GM18498 (cell line): ENCODE data around the gene CPO.

Experiments used
- ATAC-seq: cut with Tn5 transposase; IDR thresholded peaks from one replicate; pipeline ENCODE4 v1.9.1; 2021; ENCODE audit warnings: mild to moderate bottlenecking, moderate library complexity; ENCODE audit not compliant: unreplicated experiment

CPO gene

DNA sequence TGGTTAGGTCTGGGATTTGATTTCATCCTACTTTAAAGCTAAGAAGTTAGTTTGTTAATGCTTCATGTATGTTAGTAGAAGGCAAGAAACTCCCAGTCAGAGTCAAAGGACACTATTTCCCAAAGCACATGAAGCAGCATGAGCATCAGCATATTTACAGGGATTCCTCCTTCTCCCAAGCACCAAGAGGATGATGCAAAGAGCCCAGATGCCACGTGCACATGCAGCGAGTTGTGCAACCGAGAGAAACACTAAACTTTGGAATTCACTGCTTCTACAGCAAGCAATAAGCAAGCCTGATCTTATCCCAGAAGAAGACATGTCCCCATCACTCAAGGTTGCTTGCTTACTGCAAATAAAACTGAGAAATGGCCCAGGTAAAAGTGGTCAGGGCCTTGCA lies 32.5 kb downstream of the CPO start:
- no peak for ATAC-seq

DNA sequence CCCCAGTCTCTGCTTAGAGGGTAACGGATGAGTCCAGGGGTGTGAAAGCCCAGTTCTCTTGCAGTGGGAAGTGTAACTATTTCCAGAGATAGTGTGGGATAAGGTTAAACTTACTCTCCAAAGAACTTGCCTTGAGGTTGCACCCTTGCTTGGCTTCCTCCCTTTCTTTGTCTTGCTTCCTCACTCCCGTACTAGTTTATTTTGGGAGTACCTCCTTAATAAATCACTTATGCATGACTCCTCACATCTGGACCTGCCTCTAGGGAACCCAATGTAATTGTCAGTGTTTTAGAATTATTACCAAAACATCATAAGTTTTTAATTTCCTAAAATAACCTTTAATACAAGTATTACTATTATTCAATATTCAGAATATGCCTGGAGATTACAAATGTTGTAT lies 35.2 kb downstream of the CPO start:
- ATAC-seq: no peak

DNA sequence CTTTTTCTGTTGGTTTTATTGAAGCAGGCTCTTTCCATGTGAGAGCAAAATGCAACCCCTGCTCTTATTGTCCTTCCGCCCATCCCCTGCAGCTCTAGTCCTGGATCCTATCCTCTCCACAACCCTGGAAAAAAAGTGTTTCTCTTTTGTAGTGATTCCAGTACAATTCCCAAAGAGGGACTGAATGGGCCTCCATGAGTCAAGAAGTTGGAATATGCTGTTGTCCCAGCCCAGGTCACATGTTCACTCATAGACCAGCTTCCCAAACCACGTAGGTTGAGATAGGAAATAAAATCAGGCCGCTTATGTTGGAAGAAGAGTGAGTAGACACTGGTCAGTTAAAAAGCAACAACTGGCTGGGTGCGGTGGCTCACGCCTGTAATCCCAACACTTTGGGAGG lies 39.4 kb downstream of the CPO start:
- no peak for ATAC-seq

DNA sequence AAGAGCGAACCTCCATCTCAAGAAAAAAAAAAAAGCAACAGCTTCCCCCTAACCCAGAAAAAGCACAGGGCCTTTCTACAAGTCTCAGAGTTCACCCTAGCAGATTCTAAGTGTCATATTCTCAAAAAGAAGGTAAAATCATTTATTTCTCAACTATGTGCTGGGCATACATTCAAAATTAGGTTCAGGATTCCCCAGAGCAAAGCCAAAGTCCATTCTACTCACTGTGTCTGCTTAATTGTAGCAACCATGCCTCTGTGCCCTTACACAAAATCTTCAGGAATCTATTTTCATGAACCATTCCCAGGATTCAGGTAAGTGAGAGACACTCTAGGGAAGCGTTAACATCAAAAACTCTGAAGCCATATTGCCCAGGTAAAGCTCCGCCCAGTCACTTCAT lies 40.0 kb downstream of the CPO start:
- ATAC-seq: no peak

DNA sequence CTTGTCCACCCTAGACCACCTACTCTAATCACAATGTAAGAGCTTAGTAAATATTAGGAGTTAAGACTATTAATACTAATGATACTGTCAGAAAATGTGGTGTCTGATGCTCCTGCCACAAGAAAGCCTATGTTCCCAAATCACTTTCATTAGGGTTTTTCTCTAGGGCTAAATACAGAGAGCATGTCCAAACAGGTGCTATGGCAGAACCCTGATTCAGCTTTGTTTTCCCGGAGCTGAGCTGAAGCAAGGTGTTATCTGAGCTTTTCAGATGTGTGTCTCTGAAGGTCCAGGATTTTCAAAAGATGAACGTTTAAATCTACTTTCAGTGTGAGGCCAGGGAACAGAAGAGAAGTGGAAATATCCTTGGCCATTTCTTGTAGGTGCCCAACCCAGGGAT lies 40.6 kb downstream of the CPO start:
- no peak for ATAC-seq

DNA sequence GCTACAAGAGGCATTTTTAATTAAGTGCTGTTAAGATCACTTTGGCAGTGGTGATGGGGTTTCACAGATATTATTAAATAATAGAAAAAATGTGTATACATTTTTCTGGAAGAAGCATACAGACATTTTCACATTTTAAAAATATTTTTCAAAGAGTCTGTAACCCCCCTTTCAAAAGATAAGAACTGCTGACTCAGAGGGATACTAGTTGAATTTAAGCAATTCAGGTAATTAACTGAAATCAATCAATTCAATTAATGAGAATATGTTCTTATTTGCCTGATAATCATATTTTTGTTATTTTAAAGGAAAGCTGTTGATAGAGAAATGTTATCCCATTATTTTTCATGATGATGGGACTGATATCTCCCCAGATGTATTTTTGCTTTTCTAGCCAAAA lies 41.1 kb downstream of the CPO start:
- ATAC-seq: no peak

DNA sequence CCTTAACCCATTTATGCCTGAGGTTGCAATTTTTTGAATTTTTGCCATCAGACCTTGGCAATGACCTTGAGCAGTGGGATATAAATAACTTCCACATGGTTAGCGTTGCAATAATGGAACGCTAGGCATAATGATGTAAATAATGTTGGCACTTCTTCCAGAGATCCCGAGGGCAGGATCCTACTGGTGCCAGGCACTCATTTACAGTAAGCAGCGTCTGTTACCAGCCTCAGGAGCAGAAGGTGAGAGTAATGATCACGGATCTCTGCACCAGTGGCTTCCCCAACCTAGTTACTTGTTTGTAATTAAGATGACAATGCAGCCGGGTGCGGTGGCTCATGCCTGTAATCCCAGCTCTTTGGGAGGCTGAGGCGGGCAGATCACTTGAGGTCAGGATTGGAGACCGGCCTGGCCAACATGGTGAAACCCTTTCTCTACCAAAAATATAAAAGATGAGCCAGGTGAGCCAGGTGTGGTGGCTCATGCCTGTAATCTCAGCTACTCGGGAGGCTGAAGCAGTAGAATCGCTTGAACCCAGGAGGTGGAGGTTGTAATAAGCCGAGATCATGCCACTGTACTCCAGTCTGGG lies 41.9 kb downstream of the CPO start:
- ATAC-seq: no peak

DNA sequence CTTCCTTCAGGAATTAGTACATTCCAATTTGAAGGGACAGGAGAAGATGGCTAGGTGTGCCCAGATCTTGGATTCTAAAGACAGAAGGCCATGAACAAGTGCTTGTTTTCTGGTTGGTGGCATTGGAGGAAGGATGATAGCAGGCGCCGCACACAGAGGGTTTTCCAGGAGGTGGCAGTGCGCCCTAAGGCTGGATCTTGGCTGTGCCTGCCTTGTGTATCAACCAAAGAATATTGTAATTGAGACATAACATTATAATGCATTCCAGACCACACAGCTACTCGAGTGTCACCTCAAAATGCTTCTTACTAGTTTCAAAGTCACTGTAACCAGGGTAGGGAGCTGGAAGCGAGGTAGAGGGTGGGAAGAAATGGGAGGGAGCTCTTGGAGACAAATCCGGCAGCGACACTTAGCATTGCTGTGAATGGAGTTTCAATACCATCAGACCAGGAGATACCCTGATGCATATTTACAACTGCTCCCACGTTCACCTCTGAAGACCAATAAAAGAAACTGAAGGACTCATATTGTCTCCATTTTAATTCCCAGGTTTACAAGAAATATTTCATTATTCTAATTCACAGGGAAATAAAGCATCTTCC lies 42.5 kb downstream of the CPO start:
- no peak for ATAC-seq

DNA sequence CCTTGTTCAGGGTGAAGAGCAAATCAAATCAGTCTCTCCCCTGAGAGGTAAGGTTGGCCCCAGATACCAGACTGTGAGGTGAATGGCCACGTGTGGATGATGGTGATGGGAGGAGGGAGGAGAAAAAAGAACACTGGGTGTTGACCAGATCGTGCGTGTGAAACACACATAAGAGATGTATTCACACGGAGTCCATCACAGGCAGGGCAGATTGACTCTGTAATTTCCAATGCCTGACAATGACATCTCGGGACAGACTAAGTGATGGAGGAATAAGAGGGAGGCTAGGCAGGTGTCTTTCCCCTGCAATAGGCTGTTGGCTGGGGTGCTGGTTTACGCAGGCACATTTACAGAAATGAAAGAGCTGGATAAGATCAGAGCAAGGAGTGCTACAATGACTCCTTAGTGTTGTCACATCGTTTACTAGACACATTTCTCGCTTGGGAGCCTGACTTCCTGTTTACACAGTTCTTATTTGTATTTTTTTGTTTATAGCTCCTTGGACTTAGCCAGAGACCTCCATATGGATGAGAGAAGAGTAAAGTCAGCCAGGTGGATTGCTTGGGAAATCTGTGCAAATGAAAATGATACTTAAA lies 43.1 kb downstream of the CPO start:
- no peak for ATAC-seq

DNA sequence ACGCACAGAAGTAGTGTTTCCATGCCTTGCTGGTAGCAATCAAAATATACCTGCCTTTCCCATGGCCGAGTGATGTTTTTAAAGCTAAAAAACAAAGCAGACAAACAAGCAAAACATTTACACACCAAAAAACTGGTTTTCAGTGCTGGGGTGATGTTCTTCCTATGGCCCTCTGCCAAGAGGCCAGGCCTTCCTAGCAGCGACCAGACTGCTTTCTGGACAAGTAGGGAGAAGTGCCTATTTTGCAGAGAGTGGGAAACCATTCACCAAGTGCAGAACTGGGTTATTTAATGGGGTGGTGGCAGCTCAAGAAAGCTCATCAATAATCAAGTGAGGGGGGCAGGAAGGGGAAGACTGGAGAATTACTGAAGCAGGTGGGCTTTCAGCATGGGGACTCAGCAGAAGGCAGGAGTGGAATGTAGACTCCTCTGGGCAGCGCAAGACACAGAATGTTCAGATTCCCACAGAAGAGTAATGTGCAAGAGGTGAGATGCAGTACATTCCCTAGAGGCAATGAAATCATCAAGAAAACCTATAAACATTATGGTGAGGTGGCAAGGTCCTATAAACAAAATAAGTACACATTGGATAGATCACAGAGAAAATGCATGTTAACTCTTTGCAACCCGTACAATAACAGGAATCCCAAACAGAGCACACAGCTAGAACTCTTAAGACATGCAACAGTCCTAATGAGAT lies 44.0 kb downstream of the CPO start:
- ATAC-seq: no peak

DNA sequence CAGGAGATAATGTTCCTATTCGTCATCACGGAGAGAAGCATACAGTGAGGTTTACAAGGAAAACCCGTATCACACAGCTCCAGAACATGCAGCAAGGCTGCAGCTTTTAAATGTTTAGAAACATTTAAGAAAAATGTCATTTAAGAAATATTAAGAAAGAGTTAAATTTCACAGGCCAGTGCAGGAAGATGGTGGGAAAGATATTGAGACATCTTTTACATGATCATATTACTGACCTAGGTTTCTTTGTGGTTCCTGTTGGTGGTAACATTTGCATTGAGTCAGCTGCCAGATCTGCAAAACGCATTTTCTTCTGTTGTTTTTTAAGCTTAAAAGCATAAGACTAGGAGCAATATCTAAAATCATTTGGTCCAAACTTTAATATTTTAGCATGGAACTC lies 44.9 kb downstream of the CPO start:
- ATAC-seq: no peak

DNA sequence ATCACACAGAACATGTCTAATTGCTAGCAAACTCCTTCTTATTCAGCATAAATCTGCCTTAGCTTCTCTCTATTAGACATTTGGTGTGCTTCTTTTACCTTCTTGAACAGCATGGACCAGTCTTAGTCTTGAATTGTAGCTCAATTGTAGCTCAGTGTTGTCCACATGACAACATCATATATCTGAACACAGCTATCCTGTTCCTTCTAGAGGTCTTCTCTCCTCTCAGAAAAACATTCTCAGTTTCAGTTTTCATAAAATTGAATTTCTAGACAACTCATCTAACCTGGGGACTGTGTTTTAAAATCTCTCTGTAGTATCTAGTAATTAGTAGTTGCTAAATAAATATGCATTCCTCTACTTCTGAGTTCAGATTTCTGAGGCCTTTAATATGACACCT lies 47.6 kb downstream of the CPO start:
- no peak for ATAC-seq

DNA sequence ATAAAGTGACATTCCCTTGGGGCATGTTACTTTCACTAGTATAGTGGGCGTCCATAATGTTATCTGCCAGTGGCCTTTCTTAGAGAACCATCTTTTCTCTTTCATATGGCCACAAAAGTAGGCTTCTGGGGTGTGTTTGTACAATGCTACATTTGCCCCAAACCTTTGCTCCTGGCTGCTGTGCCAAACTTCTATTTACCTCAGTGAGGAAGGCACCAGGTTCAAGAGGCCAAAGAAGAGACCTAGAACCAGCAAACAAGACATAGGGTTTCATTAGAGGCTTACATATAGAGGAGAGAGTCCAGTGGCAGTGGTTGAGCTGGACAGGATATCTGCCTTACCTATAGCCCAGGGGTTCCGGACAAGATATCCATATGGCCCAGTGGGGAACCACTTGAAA lies 48.5 kb downstream of the CPO start:
- no peak for ATAC-seq

DNA sequence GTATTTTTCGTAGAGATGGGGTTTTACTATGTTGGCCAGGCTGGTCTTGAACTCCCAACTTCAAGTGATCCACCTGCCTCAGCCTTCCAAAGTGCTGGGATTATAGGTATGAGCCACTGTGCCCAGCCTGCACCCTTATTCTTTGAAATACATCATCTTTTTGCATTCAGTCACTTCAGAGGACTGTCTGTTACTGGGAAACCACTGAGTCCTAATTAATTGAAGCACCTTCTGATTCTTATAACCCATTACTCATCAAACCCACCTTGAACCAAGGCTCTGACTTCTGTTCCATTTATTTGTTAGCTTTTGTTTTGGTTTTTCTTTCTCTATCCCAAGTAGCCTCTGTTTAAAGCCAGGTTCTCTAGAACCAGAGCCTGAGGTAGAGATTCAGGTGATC lies 49.6 kb downstream of the CPO start:
- no peak for ATAC-seq

DNA sequence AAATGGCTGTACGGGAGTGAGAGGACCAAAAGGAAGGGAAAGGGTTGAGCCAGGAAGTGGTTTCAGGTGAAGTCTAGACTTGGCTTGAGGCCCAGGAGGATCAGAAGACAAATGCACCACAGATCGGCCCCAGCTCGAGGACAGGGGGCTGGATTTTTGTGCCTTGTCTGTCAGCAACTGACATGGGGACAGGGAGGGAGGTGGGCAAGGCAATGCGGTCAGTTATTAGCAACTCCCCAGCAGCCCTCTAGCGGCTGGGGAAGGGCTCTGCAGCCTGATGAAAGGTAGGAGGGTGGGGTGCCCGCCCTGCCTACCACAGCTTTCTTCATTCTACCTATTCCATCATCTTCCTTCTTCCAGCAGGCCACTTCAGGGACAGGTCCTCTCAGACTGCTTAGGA lies 50.0 kb downstream of the CPO start:
- ATAC-seq: peak; percentile 86

DNA sequence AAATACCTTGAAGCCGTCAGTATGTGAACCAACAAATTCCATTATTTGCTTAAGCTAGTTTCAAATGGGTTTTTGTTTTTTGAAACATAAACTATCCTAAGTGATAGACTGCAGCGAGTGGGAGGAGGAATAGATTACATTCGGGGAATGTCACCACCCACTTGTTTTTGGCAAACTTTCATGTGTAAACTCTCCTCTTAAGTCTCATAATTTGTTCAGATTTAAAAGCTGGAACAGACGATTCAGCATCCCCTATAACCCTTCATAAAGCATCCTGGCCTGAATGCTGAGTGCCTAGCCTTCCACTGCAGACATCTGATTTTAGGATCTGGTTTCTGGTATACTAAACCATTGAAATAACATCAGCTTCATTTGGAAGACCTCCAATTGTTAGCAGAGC lies 51.0 kb downstream of the CPO start:
- no peak for ATAC-seq

DNA sequence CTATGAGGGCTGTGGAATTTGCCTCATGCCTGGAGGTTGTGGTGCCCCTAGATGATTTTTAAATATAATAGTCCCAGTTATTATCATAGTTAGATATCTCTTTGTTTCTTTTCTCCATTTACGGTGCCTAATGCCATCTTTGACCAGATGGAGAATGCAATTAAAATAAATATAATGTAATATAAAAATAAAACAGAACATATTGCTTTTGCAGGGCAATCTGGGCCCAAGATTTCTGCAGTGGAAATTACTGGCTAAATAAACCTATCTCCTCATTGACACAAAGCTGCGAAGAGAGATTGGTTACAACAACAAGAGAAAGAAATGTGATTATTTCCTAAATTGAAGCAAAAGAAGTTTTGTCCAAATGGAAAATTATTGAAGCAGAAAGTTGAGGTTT lies 51.8 kb downstream of the CPO start:
- no peak for ATAC-seq

DNA sequence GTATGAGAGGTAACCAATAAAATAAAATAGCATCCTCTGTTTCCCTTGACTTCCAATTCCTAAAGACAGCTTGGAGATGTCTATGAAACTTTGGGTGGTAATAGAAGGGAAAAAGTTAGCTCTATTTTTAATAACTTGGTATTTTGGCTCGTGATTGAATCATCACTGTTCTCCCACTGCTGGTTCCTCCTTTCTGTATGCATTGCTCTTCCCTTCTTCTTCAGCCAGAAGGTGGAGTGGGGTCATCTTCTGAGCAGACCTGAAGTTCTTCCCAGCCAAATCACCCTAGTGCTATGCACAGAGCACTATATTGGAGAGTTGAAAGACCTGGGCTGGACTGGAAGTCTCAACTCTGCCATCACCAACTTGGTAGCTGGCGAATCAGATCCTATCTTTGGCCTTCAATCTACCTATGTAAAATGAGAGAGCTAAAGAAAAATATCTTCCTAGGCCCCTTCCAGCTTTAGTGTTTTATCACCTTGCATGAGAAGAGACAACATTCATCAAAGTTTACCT lies 54.1 kb downstream of the CPO start:
- ATAC-seq: no peak

DNA sequence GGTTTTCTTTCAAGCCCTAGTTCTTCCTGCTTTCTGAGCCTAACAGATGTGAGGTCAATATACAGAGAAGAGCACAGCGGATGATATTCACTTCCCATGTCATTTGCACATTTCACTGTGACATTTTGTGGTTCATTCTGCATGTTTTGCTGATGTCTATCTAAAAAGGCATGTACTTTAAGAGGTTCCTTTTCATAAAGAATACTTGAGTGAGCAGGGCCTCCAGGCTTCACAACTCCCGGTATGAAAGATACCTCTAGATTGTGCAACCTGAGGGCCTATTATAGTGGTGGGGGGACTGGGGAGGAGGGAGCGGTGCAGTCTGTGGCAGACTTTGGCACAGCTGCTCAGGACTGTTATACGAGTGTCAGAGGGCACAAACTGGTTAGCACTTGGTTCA lies 54.6 kb downstream of the CPO start:
- ATAC-seq: no peak

DNA sequence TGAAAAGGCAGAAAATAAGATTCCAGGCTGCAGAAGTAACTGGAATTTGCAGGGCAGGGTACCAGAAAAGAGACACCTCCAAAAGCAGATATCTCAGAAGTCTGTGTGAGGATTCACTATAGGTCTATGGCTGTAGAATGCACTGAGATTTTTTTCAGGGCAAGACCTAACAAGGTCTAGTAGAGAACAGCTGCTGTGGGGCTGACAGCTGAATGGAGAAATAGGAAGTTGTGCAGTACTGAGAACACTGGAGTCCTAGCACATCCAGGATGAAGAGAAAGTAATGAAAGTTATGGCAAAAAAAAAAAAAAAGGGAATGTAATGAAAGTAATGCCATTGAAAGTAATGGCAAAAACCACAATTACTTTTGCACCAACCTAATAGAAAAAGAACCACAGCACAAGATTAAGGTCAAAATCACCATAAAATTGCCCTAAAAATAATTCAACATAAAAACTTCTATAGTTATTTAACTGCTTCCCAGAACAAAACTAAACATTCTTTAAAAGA lies 57.3 kb downstream of the CPO start:
- no peak for ATAC-seq

DNA sequence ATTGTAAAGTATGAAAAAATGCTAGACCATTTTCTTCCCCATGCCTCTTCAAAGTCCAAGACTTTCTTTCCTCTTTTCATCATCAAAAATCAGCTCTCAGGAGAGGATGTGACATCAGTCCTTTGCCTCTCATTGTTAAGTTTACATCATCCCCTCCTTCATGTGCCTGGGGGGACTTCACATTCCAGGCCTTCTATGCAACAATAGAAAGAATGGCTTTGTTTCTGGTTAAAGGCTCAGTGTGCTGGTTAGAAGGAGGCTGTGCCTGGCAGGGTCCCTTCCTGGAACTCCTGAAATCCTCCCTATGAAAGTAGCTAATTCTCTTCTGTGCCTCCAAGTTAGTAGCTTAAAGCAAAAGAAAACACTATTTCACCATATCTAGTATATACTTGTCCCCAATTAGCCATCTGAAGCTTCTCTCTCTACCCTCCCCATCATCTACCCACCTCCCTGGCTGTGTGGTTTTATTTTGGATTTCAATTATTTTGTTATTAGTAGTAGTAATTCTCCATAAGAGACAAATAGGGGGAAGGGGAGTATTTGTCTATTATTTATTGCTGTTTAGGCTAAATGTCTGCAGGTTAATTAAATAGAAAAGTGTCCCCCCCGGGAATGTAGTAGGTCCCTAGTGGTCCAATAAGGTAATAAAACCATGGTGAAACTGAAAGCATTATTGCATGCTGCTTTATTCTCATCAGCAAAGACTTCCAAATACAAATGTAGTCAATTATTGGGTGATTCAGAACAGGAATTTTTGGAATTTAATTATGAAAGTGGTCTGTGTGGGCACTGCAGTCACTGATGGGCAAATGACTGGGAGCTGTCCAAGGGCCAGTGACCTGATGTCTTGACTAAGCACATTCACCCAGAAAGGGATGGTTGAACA lies 69.0 kb downstream of the CPO start:
- ATAC-seq: no peak
